CD4-positive, alpha-beta T cell treated with Interleukin-15 for 4 hours (primary cell): ENCODE measurements around the gene ATP1A4.

ENCODE experiments used
- DNase-seq: peaks from one replicate; pipeline ENCODE4 v3.0.0-alpha.2; 2020; ENCODE audit warnings: low spot score

The ATP1A4 gene

DNA sequence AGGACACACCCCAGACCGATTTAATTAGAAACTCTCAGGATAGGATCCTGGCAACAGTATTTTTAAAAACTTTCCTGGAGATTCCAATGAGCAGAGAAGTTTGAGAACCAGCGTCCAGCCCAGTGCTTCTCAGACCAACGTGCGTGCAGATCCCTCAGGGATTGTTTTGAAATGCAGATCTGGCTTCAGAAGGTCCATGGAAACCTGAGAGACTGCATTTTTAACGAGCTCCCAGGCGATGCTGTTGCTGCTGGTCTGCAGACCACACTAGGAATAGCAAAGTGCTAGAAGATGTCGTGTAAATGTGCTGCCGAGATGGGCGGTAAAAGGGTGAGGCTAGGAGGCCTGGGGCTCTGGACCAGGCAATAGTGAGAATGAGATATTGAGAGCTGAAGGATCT lies 20.6 kb downstream of the ATP1A4 start:
- no peak for DNase-seq

- DNase-seq = no peak
Observed at GRCh38 chr1:160177231-160177630, 25.8 kb downstream of the ATP1A4 start.

DNA sequence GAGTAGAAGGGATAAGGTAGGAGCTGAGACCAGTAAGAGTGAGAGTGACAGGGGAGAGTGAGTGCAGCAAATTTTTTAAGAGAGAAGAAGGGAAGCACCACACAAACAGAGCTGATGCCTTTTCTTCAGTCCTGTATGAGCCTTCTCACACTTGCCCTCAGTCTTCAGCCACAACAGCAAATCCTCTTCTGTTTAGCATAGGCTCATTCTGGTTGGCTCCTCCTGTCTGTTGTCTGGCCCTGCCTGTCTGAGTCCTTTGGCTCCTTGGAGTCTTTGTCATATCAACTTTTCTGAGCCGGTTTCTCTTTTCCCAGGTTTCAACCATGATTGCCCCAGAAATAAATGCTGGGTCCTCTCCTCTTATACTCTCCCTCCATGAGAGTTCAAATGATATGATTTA lies 26.3 kb downstream of the ATP1A4 start:
- DNase-seq = no peak

GRCh38 chr1:160178731-160179130 lies 27.3 kb downstream of the ATP1A4 start:
- DNase-seq = no peak

GRCh38 chr1:160179336-160179735 lies 27.9 kb downstream of the ATP1A4 start:
- no peak for DNase-seq

DNA sequence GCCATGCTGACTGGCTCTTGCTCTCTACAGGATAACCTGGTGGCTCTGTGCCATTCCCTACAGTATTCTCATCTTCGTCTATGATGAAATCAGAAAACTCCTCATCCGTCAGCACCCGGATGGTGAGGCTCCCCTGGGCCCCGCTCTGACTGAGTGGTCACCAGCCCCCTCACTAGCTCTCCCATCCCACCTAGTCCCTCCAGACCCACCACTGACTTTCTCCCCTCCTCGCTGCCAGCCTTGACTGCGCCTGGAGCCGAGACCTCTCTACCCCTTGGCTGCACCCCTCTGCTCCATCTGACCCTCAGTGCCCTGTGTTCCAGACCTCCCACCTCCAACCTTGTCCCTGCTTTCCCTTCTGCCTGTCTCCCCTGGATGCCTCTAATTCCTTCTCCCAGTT lies 34.8 kb downstream of the ATP1A4 start:
- DNase-seq = no peak

GRCh38 chr1:160186729-160187128 lies 35.3 kb downstream of the ATP1A4 start:
- DNase-seq = no peak

DNA sequence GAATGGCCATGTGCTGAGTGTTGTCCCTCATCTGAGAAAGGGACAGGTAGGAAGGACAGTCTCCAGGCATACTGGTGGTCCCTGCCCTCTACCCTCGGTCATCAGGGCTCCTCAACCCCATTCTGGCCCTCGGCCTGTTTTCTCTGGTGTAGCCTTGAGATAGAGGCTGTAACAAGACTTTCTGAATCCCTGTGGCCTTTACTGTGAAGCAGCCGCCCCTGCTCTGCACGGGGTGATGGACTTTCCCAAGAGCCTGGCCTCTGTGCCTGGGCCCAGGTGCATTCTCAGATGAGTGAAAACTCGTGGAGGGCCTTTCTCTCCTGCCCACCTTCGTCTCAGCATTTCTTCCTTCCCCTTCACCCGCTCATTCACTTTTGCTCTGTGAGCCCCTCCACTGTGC lies 36.0 kb downstream of the ATP1A4 start:
- DNase-seq = no peak

- no peak for DNase-seq
Observed at GRCh38 chr1:160188341-160188740, 36.9 kb downstream of the ATP1A4 start.

- no peak for DNase-seq
Observed at GRCh38 chr1:160189649-160190625, 38.5 kb downstream of the ATP1A4 start, which contains the start of gene CASQ1. Gene CASQ1, plus strand, starts transcription at chr1:160190575. Its CDS starts 177 bp downstream, at chr1:160190752.

DNA sequence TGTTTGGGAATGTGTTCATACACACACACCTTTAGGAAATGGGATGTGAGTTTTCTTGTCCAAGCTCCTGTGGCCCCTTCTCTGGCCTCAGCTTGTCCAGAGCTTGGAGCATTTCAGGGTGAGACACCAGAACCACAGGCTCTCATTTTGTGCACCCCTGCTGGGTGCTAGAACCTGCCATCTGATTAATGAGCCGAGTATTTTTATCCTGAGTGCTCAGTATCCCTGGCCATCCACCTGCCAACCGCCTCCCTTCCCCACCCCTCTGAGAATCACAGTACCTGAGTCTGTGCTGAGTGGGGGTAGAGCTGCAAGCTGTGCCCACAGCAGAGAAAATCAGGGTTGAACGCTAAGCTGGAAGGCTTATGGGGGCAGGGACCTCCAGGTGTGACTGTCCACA lies 40.4 kb downstream of the ATP1A4 start:
- no peak for DNase-seq

- no peak for DNase-seq
Observed at GRCh38 chr1:160192234-160192633, 40.8 kb downstream of the ATP1A4 start.

GRCh38 chr1:160193091-160193819 lies 41.9 kb downstream of the ATP1A4 start:
- peak; percentile 79 for DNase-seq

GRCh38 chr1:160193832-160194736 lies 42.7 kb downstream of the ATP1A4 start:
- DNase-seq = no peak

DNA sequence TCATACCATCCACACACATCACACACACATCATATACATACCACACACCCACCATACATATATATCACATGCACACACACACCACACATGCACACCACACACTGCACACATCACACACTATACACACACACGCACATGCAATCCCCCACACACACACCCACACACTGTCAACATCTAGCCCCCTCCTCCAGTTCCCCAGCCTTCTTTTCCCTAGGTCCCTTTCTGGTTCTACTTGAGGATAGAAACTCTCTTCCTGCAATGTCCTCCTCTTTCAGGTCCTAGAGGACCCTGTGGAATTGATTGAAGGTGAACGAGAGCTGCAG lies 43.3 kb downstream of the ATP1A4 start:
- no peak for DNase-seq

- no peak for DNase-seq
Observed at GRCh38 chr1:160196143-160196542, 44.7 kb downstream of the ATP1A4 start.

DNA sequence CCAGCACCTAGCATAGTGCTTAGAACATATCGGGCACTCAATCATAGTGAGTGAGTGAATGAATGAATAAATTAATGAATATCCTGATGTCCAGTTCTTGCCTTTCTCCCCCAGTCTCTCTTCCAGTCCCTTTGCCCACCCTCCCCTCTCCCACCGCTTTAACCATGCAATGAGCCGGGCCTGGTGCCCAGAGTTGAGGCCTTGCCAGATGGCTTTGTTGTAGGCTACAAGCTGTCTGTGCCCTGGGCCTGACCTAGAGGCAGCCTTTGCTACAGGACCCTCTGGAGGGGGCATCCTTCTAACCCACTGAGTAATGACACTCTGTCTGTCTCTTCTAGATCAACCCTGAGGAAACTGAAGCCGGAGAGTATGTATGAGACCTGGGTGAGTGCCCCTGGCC lies 45.8 kb downstream of the ATP1A4 start:
- no peak for DNase-seq

- DNase-seq = no peak
Observed at GRCh38 chr1:160200786-160201185, 49.4 kb downstream of the ATP1A4 start.

GRCh38 chr1:160204526-160205241 lies 53.3 kb downstream of the ATP1A4 start:
- peak; percentile 14 for DNase-seq

DNA sequence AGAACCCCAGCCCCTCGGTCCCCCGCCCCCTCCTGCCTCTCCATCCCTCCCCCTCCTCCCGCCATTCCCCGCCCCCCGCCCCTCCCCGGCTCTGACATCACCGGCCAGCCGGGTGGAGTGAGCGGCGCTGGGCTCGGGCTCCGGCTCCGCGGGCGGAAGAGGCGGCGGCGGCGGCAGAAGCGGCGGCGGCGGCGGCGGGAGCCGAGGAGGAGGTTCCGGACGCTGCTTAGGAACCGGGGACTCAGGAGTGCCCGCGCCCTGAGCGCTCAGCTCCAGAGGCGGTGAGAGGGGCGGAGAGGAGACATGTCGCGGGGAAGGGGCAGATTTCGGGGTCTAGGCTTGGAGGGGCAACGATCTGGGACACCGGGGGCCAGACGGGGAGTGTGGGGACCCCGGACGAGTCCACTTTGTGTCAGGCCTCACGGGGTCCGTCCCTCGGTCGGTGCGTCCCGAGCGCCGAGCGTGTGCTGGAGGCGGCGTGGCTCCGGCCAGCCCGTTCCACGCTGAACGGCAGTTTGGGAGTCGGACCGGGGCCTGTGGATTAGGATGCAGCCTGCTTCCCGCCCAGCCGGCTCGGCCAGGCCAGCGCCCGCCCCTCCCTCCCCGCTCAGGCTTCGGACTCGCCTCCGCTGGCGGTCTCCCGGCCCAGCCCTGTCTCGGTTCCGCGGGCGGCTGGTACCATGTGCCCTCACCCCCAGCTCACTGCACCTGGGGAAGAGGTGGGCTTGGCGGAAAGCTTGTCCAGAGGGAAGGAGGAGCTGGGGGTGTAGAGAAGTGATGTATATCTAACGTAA lies 54.0 kb downstream of the ATP1A4 start, which contains the start of gene PEA15:
PEA15 (plus strand) TSS at position 143 of the 794 bp plus-strand sequence. CDS start 6,161 bp downstream, outside the sequence.
- DNase-seq = peak; percentile 66

GRCh38 chr1:160206036-160206389 lies 54.6 kb downstream of the ATP1A4 start:
- DNase-seq = peak; percentile 59
